ENCODE data around the gene TUBGCP2. TPM values are rescaled to one million over a fixed set of nuclear protein-coding genes. Genes with fewer than 3 reads are reported as not detected.

Gene TUBGCP2
- total and polyA plus RNA-seq, 9 of the 15 experiments (the other 6 are each of a cell fraction or from before 2014, with no cell fraction given): 4.3 to 56.6 (median 28.4) TPM

- 0 out of 2 replicates have a peak, but pooled peaks have one; percentile 11 for TF ChIP-seq MYNN (IDR thresholded peaks at IDR 0.05)
- TF ChIP-seq MYNN (CRISPR knock-in tag; IDR thresholded peaks at IDR 0.05): no peak
- TF ChIP-seq ZNF445 (CRISPR knock-in tag; IDR thresholded peaks at IDR 0.05; ENCODE audit: low read depth): no peak
- peak; percentile 83 to 85 for TF ChIP-seq MAZ (CRISPR knock-in tag; conservative IDR thresholded peaks at IDR 0.05 in 1 of 2, IDR thresholded peaks at IDR 0.05 in 1 of 2)
- TF ChIP-seq ZNF165 (CRISPR knock-in tag; IDR thresholded peaks at IDR 0.05; ENCODE audit: borderline replicate concordance): no peak
- TF ChIP-seq RAD21 (CRISPR knock-in tag; conservative IDR thresholded peaks at IDR 0.05 in 1 of 2, IDR thresholded peaks at IDR 0.05 in 1 of 2): no peak
- no peak for TF ChIP-seq ZNF609 (CRISPR knock-in tag; IDR thresholded peaks at IDR 0.05; ENCODE audit: borderline replicate concordance)
- peak; percentile 69; the same call in 1 of the 2 replicates for TF ChIP-seq NCOA1 (IDR thresholded peaks at IDR 0.05; ENCODE audit: low read depth)
- TF ChIP-seq CEBPB (tag; IDR thresholded peaks at IDR 0.05): peak; percentile 65
- peak; percentile 31; the same call in 1 of the 2 replicates for TF ChIP-seq PML (IDR thresholded peaks at IDR 0.05; ENCODE audit: low read length)
- no peak for TF ChIP-seq GTF2F1 (IDR thresholded peaks at IDR 0.05; ENCODE audit: low read depth, low read length)
- TF ChIP-seq RBM34 (IDR thresholded peaks at IDR 0.05; ENCODE audit: borderline replicate concordance, insufficient read depth, low read length): no peak
- TF ChIP-seq HDAC8 (tag; IDR thresholded peaks at IDR 0.05): no peak
- TF ChIP-seq NR3C1 (CRISPR knock-in tag; IDR thresholded peaks at IDR 0.05): no peak
- peak; percentile 93 for TF ChIP-seq CBFA2T3 (IDR thresholded peaks at IDR 0.05)
These were observed 63.0 kb downstream of the TUBGCP2 start (continued) for GRCh38 chr10:133245439-133246235.
